ENCODE results near the gene PAFAH2. TPM values are rescaled to one million over a fixed set of nuclear protein-coding genes. Genes with fewer than 3 reads are reported as not detected.
A peak's percentile ranks its signal among the peaks of the same experiment; 100 is the strongest.

PAFAH2 gene
- total RNA-seq, 4 donors from 2014 or later = 15.7 to 57.8 (median 48.4) TPM

DNA sequence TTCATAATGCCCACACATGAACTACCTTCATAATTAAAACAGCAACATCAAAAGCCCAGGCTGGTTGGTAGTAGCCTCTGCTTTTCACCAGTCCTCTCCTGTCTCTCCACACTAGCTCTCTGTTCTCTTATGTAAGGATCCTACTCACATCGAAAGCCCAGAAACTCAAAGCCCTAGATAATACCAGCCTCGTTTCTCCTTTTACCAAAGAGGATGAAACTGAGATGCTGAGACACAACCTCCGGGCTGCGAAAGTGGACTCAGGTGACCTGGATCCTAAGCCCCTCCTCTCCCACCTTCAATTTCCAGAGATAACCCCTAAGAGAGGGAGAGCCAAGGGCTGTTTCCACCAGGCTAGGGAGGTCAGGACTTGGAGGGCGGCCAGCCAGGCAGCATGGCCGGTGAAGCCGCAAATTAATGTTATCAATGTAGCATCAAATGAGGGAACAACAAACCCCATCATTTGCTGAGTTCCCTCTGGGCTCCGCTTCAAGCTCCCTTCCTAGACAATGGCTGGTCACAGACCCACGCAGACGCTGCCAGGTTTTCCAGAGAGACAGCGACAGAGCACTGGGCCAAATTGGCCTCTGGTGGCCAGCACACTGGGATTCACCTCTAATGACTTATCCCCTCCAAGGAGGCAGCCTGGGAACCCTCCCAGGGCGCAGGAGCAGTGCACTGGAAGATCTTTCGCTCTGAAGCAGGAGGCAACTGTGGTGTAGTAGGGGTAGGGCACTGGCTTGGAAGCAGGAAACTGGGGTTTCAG is 70.9 kb downstream of the PAFAH2 start:
- no peak overlapping the region for H3K27ac ChIP-seq
- peaks cover 0 to 13% (median 8%) of the 10 kb centered on the region in 4 donors for H3K4me1 ChIP-seq
- no peak overlapping the region for H3K4me3 ChIP-seq
- H3K36me3 ChIP-seq = no peaks in the 10 kb centered on the region
- DNase-seq = no peak
- H3K27me3 ChIP-seq = no peaks in the 10 kb centered on the region
- TF ChIP-seq, protein P1, sequence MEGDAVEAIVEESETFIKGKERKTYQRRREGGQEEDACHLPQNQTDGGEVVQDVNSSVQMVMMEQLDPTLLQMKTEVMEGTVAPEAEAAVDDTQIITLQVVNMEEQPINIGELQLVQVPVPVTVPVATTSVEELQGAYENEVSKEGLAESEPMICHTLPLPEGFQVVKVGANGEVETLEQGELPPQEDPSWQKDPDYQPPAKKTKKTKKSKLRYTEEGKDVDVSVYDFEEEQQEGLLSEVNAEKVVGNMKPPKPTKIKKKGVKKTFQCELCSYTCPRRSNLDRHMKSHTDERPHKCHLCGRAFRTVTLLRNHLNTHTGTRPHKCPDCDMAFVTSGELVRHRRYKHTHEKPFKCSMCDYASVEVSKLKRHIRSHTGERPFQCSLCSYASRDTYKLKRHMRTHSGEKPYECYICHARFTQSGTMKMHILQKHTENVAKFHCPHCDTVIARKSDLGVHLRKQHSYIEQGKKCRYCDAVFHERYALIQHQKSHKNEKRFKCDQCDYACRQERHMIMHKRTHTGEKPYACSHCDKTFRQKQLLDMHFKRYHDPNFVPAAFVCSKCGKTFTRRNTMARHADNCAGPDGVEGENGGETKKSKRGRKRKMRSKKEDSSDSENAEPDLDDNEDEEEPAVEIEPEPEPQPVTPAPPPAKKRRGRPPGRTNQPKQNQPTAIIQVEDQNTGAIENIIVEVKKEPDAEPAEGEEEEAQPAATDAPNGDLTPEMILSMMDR (IDR thresholded peaks at IDR 0.05) = no peak
- no peak for TF ChIP-seq POLR2A (IDR thresholded peaks at IDR 0.05)
- no peaks in the 10 kb centered on the region for H3K9me3 ChIP-seq

GRCh38 chr1:25924454-25924853 is 73.4 kb downstream of the PAFAH2 start:
- H3K27me3 ChIP-seq = no peaks in the 10 kb centered on the region
- H3K27ac ChIP-seq = no peak overlapping the region

DNA sequence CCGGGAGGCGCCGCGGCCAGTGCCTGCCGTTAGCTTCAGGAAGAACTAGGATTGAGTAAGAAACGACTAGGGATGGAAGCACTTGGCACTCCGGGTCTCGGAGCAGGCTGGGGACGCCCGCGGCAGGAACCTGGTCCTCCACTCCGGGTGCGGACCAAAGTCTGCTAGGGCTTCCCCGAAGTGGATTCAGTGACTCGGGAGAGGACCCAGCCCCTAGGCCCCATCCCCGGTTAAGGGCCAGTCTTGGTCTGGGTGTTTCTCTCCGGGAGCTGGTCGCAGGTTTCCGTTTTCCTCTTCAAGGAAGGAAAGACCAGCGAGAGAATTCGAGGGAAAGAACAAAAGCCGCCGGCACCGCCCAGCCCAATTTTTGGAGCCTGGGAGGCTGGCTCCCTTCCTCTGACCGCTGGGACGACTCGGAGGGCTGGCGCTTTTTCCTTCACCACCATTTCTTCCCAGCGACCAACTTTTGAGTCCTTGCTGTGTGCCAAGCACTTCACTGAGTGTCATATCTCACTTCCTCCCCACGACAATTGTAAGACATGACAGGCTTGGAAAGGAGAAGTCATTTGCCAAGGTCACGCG is 74.8 kb downstream of the PAFAH2 start:
- H3K36me3 ChIP-seq = no peaks in the 10 kb centered on the region
- peak in 2 of 3 donors; percentile 52 to 55 for DNase-seq
- no peaks in the 10 kb centered on the region for H3K9me3 ChIP-seq
- peak overlapping the region; percentile 48 to 61 (median 58) for H3K4me3 ChIP-seq
- H3K4me1 ChIP-seq = peaks cover 0 to 13% (median 8%) of the 10 kb centered on the region in 4 donors
- TF ChIP-seq POLR2A (IDR thresholded peaks at IDR 0.05) = no peak
- TF ChIP-seq, protein P1 (IDR thresholded peaks at IDR 0.05) = no peak
- no peaks in the 10 kb centered on the region for H3K27me3 ChIP-seq
- peak overlapping the region; percentile 43 to 71 (median 64) for H3K27ac ChIP-seq

More at GRCh38 chr1:25924454-25924853, 73.4 kb downstream of the PAFAH2 start:
- Histone ChIP-seq H3K36me3 (no peaks in the 10 kb centered on the region), H3K4me1 (peaks cover 0 to 13% (median 8%) of the 10 kb centered on the region in 4 donors), H3K4me3 (no peak overlapping the region), H3K9me3 (no peaks in the 10 kb centered on the region)
- DNase-seq = no peak
- TF ChIP-seq, protein P1 (IDR thresholded peaks at IDR 0.05) = no peak
- TF ChIP-seq POLR2A (IDR thresholded peaks at IDR 0.05) = no peak

GRCh38 chr1:25922056-25922970 is 75.5 kb downstream of the PAFAH2 start:
- Histone ChIP-seq H3K27ac (peak overlapping the region; percentile 43 to 71 (median 64)), H3K4me1 (peaks cover 0 to 13% (median 8%) of the 10 kb centered on the region in 4 donors), H3K9me3 (no peaks in the 10 kb centered on the region), H3K27me3 (no peaks in the 10 kb centered on the region), H3K36me3 (no peaks in the 10 kb centered on the region), H3K4me3 (peak overlapping the region; percentile 48 to 61 (median 58))
- TF ChIP-seq, protein P1 (IDR thresholded peaks at IDR 0.05) = no peak
- no peak for TF ChIP-seq POLR2A (IDR thresholded peaks at IDR 0.05)
- DNase-seq = peak in 2 of 3 donors; percentile 29 to 71

GRCh38 chr1:25918615-25919014 is 79.2 kb downstream of the PAFAH2 start:
- DNase-seq = no peak
- TF ChIP-seq POLR2A (IDR thresholded peaks at IDR 0.05) = no peak
- TF ChIP-seq, protein P1 (IDR thresholded peaks at IDR 0.05) = no peak
- Histone ChIP-seq H3K4me1 (peaks cover 0 to 13% (median 8%) of the 10 kb centered on the region in 4 donors), H3K27me3 (no peaks in the 10 kb centered on the region), H3K9me3 (no peaks in the 10 kb centered on the region), H3K4me3 (no peak overlapping the region), H3K36me3 (no peaks in the 10 kb centered on the region), H3K27ac (no peak overlapping the region)

All from Peyer's patch (tissue), 4 donors.